H1 (cell line): Measurements from ENCODE around the gene YPEL2. TPM values are rescaled to one million over a fixed set of nuclear protein-coding genes. Genes with fewer than 3 reads are reported as not detected.

ENCODE experiments used
- CTCF ChIA-PET: fragments of 300-600 bp; sonication (Branson Sonifier 250); formaldehyde crosslinking; loops from one replicate; lab custom pipeline; 2021; ENCODE audit not compliant: partially characterized antibody; lab: Charles Lee
- POLR2A ChIA-PET: fragments of 300-600 bp; sonication (Branson Sonifier 250); formaldehyde crosslinking; loops from one replicate; lab custom pipeline; 2021; ENCODE audit warnings: inconsistent platforms; ENCODE audit not compliant: partially characterized antibody; lab: Charles Lee
- DNase-seq, 2 experiments: peaks; one replicate each; pipeline versions ENCODE4 v3.0.0 to v3.0.0-alpha.2; 2010 to 2022; ENCODE audit warnings: low spot score in 2 of 2, low read depth in 1 of 2, mixed read lengths in 1 of 2
- FAIRE-seq: peaks from 2 replicates; lab custom pipeline; 2011; peaks lifted over from hg19 to GRCh38; lab: Jason Lieb, UNC
- H2AFZ ChIP-seq: 2 replicates; pipeline ENCODE4 v1.8.1; 2012; ENCODE audit warnings: low read length, inconsistent platforms
- H2AK5ac ChIP-seq: 2 replicates; pipeline ENCODE4 v1.6.1; 2013; ENCODE audit warnings: low read depth, low read length
- H2BK120ac ChIP-seq: replicated peaks from 2 replicates; pipeline ENCODE3; 2013; ENCODE audit warnings: low read depth, low read length, inconsistent platforms
- H2BK12ac ChIP-seq: 2 replicates; pipeline ENCODE4 v1.6.1; 2013; ENCODE audit warnings: low read depth, low read length
- H2BK15ac ChIP-seq: 2 replicates; pipeline ENCODE4 v1.6.1; 2013; ENCODE audit warnings: low read length
- H2BK20ac ChIP-seq: 2 replicates; pipeline ENCODE4 v1.6.1; 2013; ENCODE audit warnings: low read length
- H2BK5ac ChIP-seq: 2 replicates; pipeline ENCODE4 v1.6.1; 2013; ENCODE audit warnings: low read depth, low read length
- H3K14ac ChIP-seq: 2 replicates; pipeline ENCODE4 v1.6.1; 2013; ENCODE audit warnings: inconsistent platforms; ENCODE audit not compliant: insufficient read length
- H3K18ac ChIP-seq: 2 replicates; pipeline ENCODE4 v1.6.1; 2013; ENCODE audit warnings: low read length; ENCODE audit errors: extremely low read depth
- H3K23ac ChIP-seq: 2 replicates; pipeline ENCODE4 v1.6.1; 2013; ENCODE audit warnings: inconsistent platforms; ENCODE audit not compliant: insufficient read length
- H3K23me2 ChIP-seq: 2 replicates; pipeline ENCODE4 v1.6.1; 2013; ENCODE audit warnings: low read depth, low read length
- H3K27ac ChIP-seq: 2 replicates; pipeline ENCODE4 v1.6.1; 2011; ENCODE audit warnings: low read depth, low read length, inconsistent platforms
- H3K27me3 ChIP-seq, 4 experiments: replicated peaks in 1 of 4; 1 replicate in 1 of 4; 2 replicates in 3 of 4; pipeline versions ENCODE4 v1.6.1 to v1.8.1; 2011 to 2013; ENCODE audit warnings: low read length in 3 of 4, mild to moderate bottlenecking in 3 of 4, inconsistent platforms in 2 of 4, mixed read lengths in 2 of 4, moderate library complexity in 1 of 4; ENCODE audit not compliant: control insufficient read depth in 3 of 4, insufficient read depth in 3 of 4; ENCODE audit errors: extremely low read depth in 1 of 4
- H3K36me3 ChIP-seq, 4 experiments: 2 replicates each; pipeline versions ENCODE4 v1.6.1 to v1.8.1; 2011 to 2013; ENCODE audit warnings: mild to moderate bottlenecking in 4 of 4, low read length in 3 of 4, moderate library complexity in 2 of 4, control low read depth in 1 of 4, inconsistent platforms in 1 of 4; ENCODE audit not compliant: insufficient read depth in 4 of 4, control insufficient read depth in 2 of 4
- H3K4ac ChIP-seq: replicated peaks from 2 replicates; pipeline ENCODE3; 2013; ENCODE audit warnings: low read length, low read depth, mixed read lengths, inconsistent platforms; ENCODE audit not compliant: insufficient read length
- H3K4me1 ChIP-seq, 4 experiments: replicated peaks in 1 of 4; 1 replicate in 1 of 4; 2 replicates in 3 of 4; pipeline versions ENCODE4 v1.6.1 to v1.8.1; 2011 to 2013; ENCODE audit warnings: low read length in 3 of 4, inconsistent platforms in 2 of 4, mixed read lengths in 1 of 4; ENCODE audit not compliant: insufficient read depth in 4 of 4, control insufficient read depth in 3 of 4
- H3K4me2 ChIP-seq, 2 experiments: 2 replicates each; pipeline versions ENCODE4 v1.6.1 to v1.8.1; 2011 to 2013; ENCODE audit warnings: low read depth in 2 of 2, low read length in 2 of 2, control low read depth in 1 of 2, inconsistent platforms in 1 of 2, mild to moderate bottlenecking in 1 of 2; ENCODE audit not compliant: insufficient read depth in 1 of 2
- H3K4me3 ChIP-seq, 4 experiments: fragments of 200-600, 300-600 bp in 1 of 4; sonication (generic), shearing (Covaris generic), sonication (Bioruptor Twin) in 1 of 4; 2 replicates each; pipeline versions ENCODE4 v1.5.1 to v1.8.1; 2011 to 2016; ENCODE audit warnings: low read length in 4 of 4, low read depth in 3 of 4, control low read depth in 2 of 4, inconsistent platforms in 2 of 4, mild to moderate bottlenecking in 2 of 4, mixed read lengths in 1 of 4, moderate library complexity in 1 of 4; ENCODE audit not compliant: insufficient read depth in 2 of 4; ENCODE audit errors: extremely low read depth in 1 of 4
- H3K56ac ChIP-seq: replicated peaks from 2 replicates; pipeline ENCODE3; 2013; ENCODE audit warnings: low read depth, mild to moderate bottlenecking, mixed read lengths, low read length, inconsistent platforms; ENCODE audit not compliant: insufficient read length
- H3K79me1 ChIP-seq: 2 replicates; pipeline ENCODE4 v1.6.1; 2013; ENCODE audit warnings: low read depth, low read length, control low read depth
- H3K79me2 ChIP-seq, 2 experiments: 2 replicates each; pipeline versions ENCODE4 v1.6.1 to v1.8.1; 2012 to 2013; ENCODE audit warnings: low read length in 2 of 2, mild to moderate bottlenecking in 2 of 2, inconsistent platforms in 1 of 2; ENCODE audit not compliant: insufficient read depth in 2 of 2, control insufficient read depth in 1 of 2
- H3K9ac ChIP-seq, 4 experiments: replicated peaks in 1 of 4; 1 replicate in 1 of 4; 2 replicates in 3 of 4; pipeline versions ENCODE4 v1.6.1 to v1.8.1; 2011 to 2013; ENCODE audit warnings: low read depth in 3 of 4, low read length in 3 of 4, control low read depth in 2 of 4, mild to moderate bottlenecking in 2 of 4, moderate library complexity in 2 of 4, inconsistent platforms in 1 of 4; ENCODE audit errors: extremely low read depth in 1 of 4
- H3K9me3 ChIP-seq, 2 experiments: 2 replicates each; pipeline versions ENCODE4 v1.6.1 to v1.8.1; 2012 to 2013; ENCODE audit warnings: mild to moderate bottlenecking in 2 of 2, moderate library complexity in 2 of 2, control low read depth in 1 of 2, inconsistent platforms in 1 of 2, low read depth in 1 of 2, low read length in 1 of 2, mixed read lengths in 1 of 2; ENCODE audit not compliant: insufficient read depth in 2 of 2
- H4K20me1 ChIP-seq, 2 experiments: replicated peaks in 1 of 2; 2 replicates each; pipeline versions ENCODE3 to v1.8.1; 2011 to 2013; ENCODE audit warnings: inconsistent platforms in 2 of 2, low read length in 2 of 2, mild to moderate bottlenecking in 1 of 2; ENCODE audit not compliant: insufficient read depth in 2 of 2, control insufficient read depth in 1 of 2
- H4K5ac ChIP-seq: 2 replicates; pipeline ENCODE4 v1.6.1; 2013; ENCODE audit warnings: low read length, low read depth, mixed read lengths, inconsistent platforms; ENCODE audit not compliant: insufficient read length
- H4K8ac ChIP-seq: 2 replicates; pipeline ENCODE4 v1.8.0; 2013; ENCODE audit warnings: mild to moderate bottlenecking, moderate library complexity, low read length, inconsistent platforms; ENCODE audit not compliant: insufficient read depth; ENCODE audit errors: extremely low read depth
- H4K91ac ChIP-seq: replicated peaks from 2 replicates; pipeline ENCODE3; 2013; ENCODE audit warnings: low read length, mixed read lengths, inconsistent platforms; ENCODE audit not compliant: insufficient read length
- BACH1 ChIP-seq: IDR thresholded peaks from 2 replicates; pipeline ENCODE4 v1.6.1; 2012; ENCODE audit warnings: low read length, improper control_type of control experiment
- GTF2F1 ChIP-seq: IDR thresholded peaks from 2 replicates; pipeline ENCODE4 v1.6.1; 2012; ENCODE audit warnings: low read depth, low read length, improper control_type of control experiment, borderline replicate concordance
- KDM4A ChIP-seq: IDR thresholded peaks from one replicate; pipeline ENCODE4 v1.7.1; 2012; ENCODE audit warnings: low read depth, mild to moderate bottlenecking, moderate library complexity, low read length, inconsistent platforms; ENCODE audit not compliant: severe bottlenecking
- MAX ChIP-seq: IDR thresholded peaks from 2 replicates; pipeline ENCODE4 v1.6.1; 2012; ENCODE audit warnings: inconsistent platforms
- NANOG ChIP-seq: IDR thresholded peaks from 2 replicates; pipeline ENCODE4 v1.6.1; 2011; ENCODE audit warnings: low read length, low read depth, mild to moderate bottlenecking, inconsistent platforms; ENCODE audit not compliant: insufficient read depth, poor library complexity, severe bottlenecking
- PHF8 ChIP-seq: fragments of 200-600 bp; sonication (generic); conservative IDR thresholded peaks from 2 replicates; pipeline ENCODE4 v1.7.1; 2012; ENCODE audit warnings: low read depth, mild to moderate bottlenecking, inconsistent platforms, low read length, moderate library complexity
- SP2 ChIP-seq: IDR thresholded peaks from 2 replicates; pipeline ENCODE4 v1.6.1; 2012; ENCODE audit warnings: mild to moderate bottlenecking, low read length, inconsistent platforms
- WGBS, 2 experiments: shearing (Covaris generic) in 1 of 2; methylation state at CpG; one replicate each; pipeline versions ENCODE4 v1.1.6 to v1.1.7; 2013 to 2015; ENCODE audit warnings: low lambda C conversion rate in 2 of 2, mixed read lengths in 2 of 2, inconsistent platforms in 1 of 2, low coverage in 1 of 2, missing lambda C conversion rate in 1 of 2; ENCODE audit not compliant: insufficient replicate concordance in 2 of 2, insufficient coverage in 1 of 2, insufficient read length in 1 of 2; ENCODE audit errors: extremely low coverage in 1 of 2, missing lambda C conversion rate in 1 of 2; 5-methylcytosine and 5-hydroxymethylcytosine counted together
- long read RNA-seq, 2 experiments: library from RNA in 1 of 2; library from capped mRNA in 1 of 2; stranded (forward); transcript quantifications; one replicate each; pipeline ENCODE4 v2.0.0, GENCODE V29; 2021; ENCODE audit warnings: inconsistent platforms in 1 of 2
- polyA minus RNA-seq, 3 experiments: library from RNA; depleted of rRNA, polyadenylated mRNA; stranded (reverse); fragments of >200 nt; gene quantifications; 1 replicate in 2 of 3; 2 replicates in 1 of 3; pipeline ENCODE4 v1.2.3, GENCODE V29; 2011
- polyA plus RNA-seq, 7 experiments: library from polyadenylated mRNA; depleted of rRNA in 3 of 7; stranded (reverse) in 5 of 7; unstranded in 2 of 7; fragments of >200 nt in 5 of 7; fragments of 200-250 nt in 2 of 7; gene quantifications; 1 replicate in 5 of 7; 2 replicates in 1 of 7; 4 replicates in 1 of 7; pipeline versions ENCODE4 v1.2.1 to v1.2.3, GENCODE V29; 2011 to 2013; ENCODE audit warnings: missing spikeins in 2 of 7, mixed read lengths in 2 of 7
- total RNA-seq: library from RNA; stranded (reverse); fragmentation: NEBNext Ultra II Directional; extraction: Animal tissue kit (Norgen Biotek cat#: 25700); gene quantifications from 2 replicates; pipeline ENCODE4 v1.2.1, GENCODE V29; 2021

Gene YPEL2, protein sequence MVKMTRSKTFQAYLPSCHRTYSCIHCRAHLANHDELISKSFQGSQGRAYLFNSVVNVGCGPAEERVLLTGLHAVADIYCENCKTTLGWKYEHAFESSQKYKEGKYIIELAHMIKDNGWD
- total RNA-seq (3.2 and 3.5 TPM in 2 replicates), polyA plus RNA-seq (2011; rRNA removed) (1.4 and 1.6 TPM in 2 replicates), polyA minus RNA-seq (2011; rRNA and poly(A)+ RNA removed) (6.0 and 6.5 TPM in 2 replicates)
- polyA plus RNA-seq (2011; cell fraction: cytosol; rRNA removed): 2.1 TPM
- 2.4 TPM for polyA plus RNA-seq (2011; cell fraction: nucleus; rRNA removed)
- 1.8 to 2.8 TPM (median 2.2 TPM) in 4 replicates for polyA plus RNA-seq (2012, experiment 1 of 2)
- polyA plus RNA-seq (2012, experiment 2 of 2): 0.28 TPM
- 1.1 TPM for polyA plus RNA-seq (2013, experiment 1 of 2)
- polyA plus RNA-seq (2013, experiment 2 of 2): 1.3 TPM
- 4.3 TPM for polyA minus RNA-seq (2011; cell fraction: cytosol; rRNA and poly(A)+ RNA removed)
- 5.6 TPM for polyA minus RNA-seq (2011; cell fraction: nucleus; rRNA and poly(A)+ RNA removed)
- long read RNA-seq, experiment 1, partial matches to known transcripts: 0 of 1 reads
- long read RNA-seq, experiment 1, other reads (novel, unspliced or antisense): 1 of 1 reads
- long read RNA-seq, experiment 2, partial matches to known transcripts: 0 of 1 reads
- long read RNA-seq, experiment 2, other reads (novel, unspliced or antisense): 1 of 1 reads

- Histone ChIP-seq H3K4me1 (peaks cover 10 to 19% (median 14%) of the 10 kb centered on the region in 4 experiments; a peak in 6 of 7 replicates), H3K4me3 (peak within 1 kb of the TSS; percentile 63 to 79 (median 66)), H3K79me1 (no peaks in the 10 kb centered on the region), H3K4ac (no peak within 1 kb of the TSS), H4K8ac (peak within 1 kb of the TSS; percentile 39; the same call in 1 of the 2 replicates), H4K20me1 (peaks cover 3 to 4% of the 10 kb centered on the region in 2 experiments), H2AFZ (peak within 1 kb of the TSS; percentile 48; the same call in 1 of the 2 replicates), H3K79me2 (no peaks in the 10 kb centered on the region; a peak in 1 of 4 replicates), H4K91ac (peak within 1 kb of the TSS; percentile 29), H3K23me2 (peaks cover 9% of the 10 kb centered on the region), H3K36me3 (no peaks in the 10 kb centered on the region), H4K5ac (peak within 1 kb of the TSS; percentile 26), H2BK20ac (0 out of 2 replicates have a peak within 1 kb of the TSS, but pooled peaks have one; percentile 43), H3K9ac (peak within 1 kb of the TSS in 1 of 4 experiments; percentile 13; a peak in 1 of 7 replicates), H2BK120ac (no peak within 1 kb of the TSS), H3K27me3 (peaks cover 1 to 22% (median 14%) of the 10 kb centered on the region in 4 experiments; a peak in 6 of 7 replicates), H3K9me3 (no peaks in the 10 kb centered on the region), H2BK5ac (no peak within 1 kb of the TSS), H3K4me2 (peak within 1 kb of the TSS; percentile 87 to 93), H3K14ac (no peak within 1 kb of the TSS), H2BK15ac (no peak within 1 kb of the TSS), H3K27ac (no peak within 1 kb of the TSS), H2BK12ac (peak within 1 kb of the TSS; percentile 82), H3K23ac (no peak within 1 kb of the TSS), H3K56ac (no peak within 1 kb of the TSS), H2AK5ac (no peak within 1 kb of the TSS), H3K18ac (no peak within 1 kb of the TSS; the same call in 1 of the 2 replicates)
- 6% methylated on average over 15 of the region's 71 CpGs; no CpG with 5 or more reads in 1 of the 2 experiments for WGBS, 2 experiments
- DNase-seq (peak; percentile 84 to 97), FAIRE-seq (no peak)
- ChIA-PET POLR2A (interaction anchor here (2.2 kb wide), 1 partner anchor 8 kb away, joined by 7 read pairs; no protein-coding TSS in a partner anchor), CTCF (interaction anchor here (3.9 to 10.4 kb wide), 3 partner anchors 19 to 109 kb away, joined by 30 to 104 read pairs (median 37); no protein-coding TSS in a partner anchor)
- TF ChIP-seq BACH1 (peak; percentile 69), GTF2F1 (no peak), NANOG (peak; percentile 64), SP2 (peak; percentile 80), PHF8 (peak; percentile 44; the same call in 1 of the 2 replicates), KDM4A (peak; percentile 86), MAX (no peak)
Measured at GRCh38 chr17:59331129-59331928, at the start of gene YPEL2. YPEL2 (plus strand) TSS chr17:59331655; CDS start chr17:59353410, 21,755 bp downstream.
